ENCODE results near the gene KLRK1.
"Not testable (repeated sequence)": the region's sequence is repeated elsewhere in the genome, so short reads cannot be mapped to it uniquely, and the experiment has no call there.

GRCh38 chr12:10437601-10438000 lies 47.8 kb upstream of the KLRK1 start:
- not testable (repeated sequence) for TF ChIP-seq POLR2A, POLR2AphosphoS5, CTCF, EP300 (IDR thresholded peaks at IDR 0.05)
